Renal pelvis (tissue), 4 donors: ENCODE data around the gene S100A3. TPM values are rescaled to one million over a fixed set of nuclear protein-coding genes. Genes with fewer than 3 reads are reported as not detected.

ENCODE experiments used
- DNase-seq: peaks from one replicate; pipeline ENCODE4 v3.0.0-alpha.2; 2013
- polyA plus RNA-seq, 3 donors: library from polyadenylated mRNA; unstranded; fragments of 120-200 nt; gene quantifications; one replicate each; pipeline ENCODE4 v1.2.1, GENCODE V29; 2013; ENCODE audit not compliant: insufficient read length in 3 of 3

S100A3 gene
- polyA plus RNA-seq, 3 donors, result 0.19 TPM; not detected in 2

- peak; percentile 69 for DNase-seq
Observed at GRCh38 chr1:153510984-153511410, 38.1 kb downstream of the S100A3 start.

GRCh38 chr1:153509729-153510354, 39.2 kb downstream of the S100A3 start:
- no peak for DNase-seq

- no peak for DNase-seq
Observed at GRCh38 chr1:153509036-153509435, 40.0 kb downstream of the S100A3 start.

- DNase-seq, result no peak
Observed at GRCh38 chr1:153507926-153508583, 41.0 kb downstream of the S100A3 start.

GRCh38 chr1:153506831-153507413, 42.1 kb downstream of the S100A3 start:
- DNase-seq, result peak; percentile 53

- DNase-seq, result no peak
Observed at GRCh38 chr1:153506386-153506785, 42.7 kb downstream of the S100A3 start.

GRCh38 chr1:153505576-153505975, 43.5 kb downstream of the S100A3 start:
- DNase-seq, result no peak

GRCh38 chr1:153503766-153504165, 45.3 kb downstream of the S100A3 start:
- no peak for DNase-seq

GRCh38 chr1:153498746-153499145, 50.3 kb downstream of the S100A3 start:
- no peak for DNase-seq

Other genes with a start within 250 kb of the S100A3 start
- not detected for gene PGLYRP3, start 236.3 kb downstream of the S100A3 start, polyA plus RNA-seq
- not detected for gene PGLYRP4, start 200.4 kb downstream of the S100A3 start, polyA plus RNA-seq
- 10 to 100 TPM in 2 of 3 donors, 1 to 10 TPM in 1; 9.1 to 27.1 (median 20.4) TPM for gene S100A9, start 191.4 kb downstream of the S100A3 start, polyA plus RNA-seq
- gene S100A12, start 173.6 kb downstream of the S100A3 start, polyA plus RNA-seq, result 1 to 10 TPM; 1.1 to 2.5 (median 1.6) TPM
- 10 to 100 TPM in 2 of 3 donors, 1 to 10 TPM in 1; 5.3 to 17.8 (median 14.4) TPM for gene S100A8, start 158.2 kb downstream of the S100A3 start, polyA plus RNA-seq
- gene S100A7A, start 132.7 kb downstream of the S100A3 start, polyA plus RNA-seq, result not detected
- under 1 TPM in 1 of 3 donors, not detected in 2; 0.98 TPM for gene S100A7, start 88.6 kb downstream of the S100A3 start, polyA plus RNA-seq
- gene S100A6, start 13.3 kb downstream of the S100A3 start, polyA plus RNA-seq, result 100 to 1,000 TPM; 208 to 240 (median 221) TPM
- gene S100A5, start 8.3 kb downstream of the S100A3 start, polyA plus RNA-seq, result 1 to 10 TPM; 1.1 to 1.4 (median 1.2) TPM
- 10 to 100 TPM; 31.7 to 34.9 (median 31.7) TPM for gene S100A4, start 3.5 kb downstream of the S100A3 start, polyA plus RNA-seq
- 1 to 10 TPM; 5.8 to 7.9 (median 6.8) TPM for gene S100A2, start 16.6 kb upstream of the S100A3 start, polyA plus RNA-seq
- gene S100A16, start 63.9 kb upstream of the S100A3 start, polyA plus RNA-seq, result 100 to 1,000 TPM; 108 to 123 (median 116) TPM
- 10 to 100 TPM; 17.2 to 19.6 (median 18.9) TPM for gene S100A14, start 67.1 kb upstream of the S100A3 start, polyA plus RNA-seq
- 100 to 1,000 TPM; 164 to 188 (median 168) TPM for gene S100A13, start 78.2 kb upstream of the S100A3 start, polyA plus RNA-seq
- 10 to 100 TPM; 21.0 to 29.1 (median 26.7) TPM for gene S100A1, start 79.2 kb upstream of the S100A3 start, polyA plus RNA-seq
- 100 to 1,000 TPM; 118 to 155 (median 145) TPM for gene CHTOP, start 84.8 kb upstream of the S100A3 start, polyA plus RNA-seq
- gene SNAPIN, start 109.4 kb upstream of the S100A3 start, polyA plus RNA-seq, result 10 to 100 TPM; 55.1 to 57.5 (median 56.7) TPM
- 100 to 1,000 TPM; 263 to 318 (median 292) TPM for gene ILF2, start 121.7 kb upstream of the S100A3 start, polyA plus RNA-seq
- 10 to 100 TPM; 72.5 to 77.7 (median 76.0) TPM for gene NPR1, start 129.4 kb upstream of the S100A3 start, polyA plus RNA-seq
- gene INTS3, start 178.8 kb upstream of the S100A3 start, polyA plus RNA-seq, result 100 to 1,000 TPM; 103 to 160 (median 134) TPM
- gene SLC27A3, start 226.1 kb upstream of the S100A3 start, polyA plus RNA-seq, result 10 to 100 TPM; 36.4 to 44.4 (median 40.0) TPM